CD4-positive, CD25-positive, alpha-beta regulatory T cell (primary cell): ENCODE measurements around the gene CDK5R1. TPM values are rescaled to one million over a fixed set of nuclear protein-coding genes. Genes with fewer than 3 reads are reported as not detected.

ENCODE experiments used
- ATAC-seq, 2 donors: fragments of 150-1000 bp; cut with Tn5 transposase; one replicate each; pipeline ENCODE4 v1.10.0; 2021; ENCODE audit warnings: low read depth in 2 of 2, moderate number of reproducible peaks in 2 of 2, moderate library complexity in 1 of 2
- DNase-seq, 3 donors: peaks; one replicate each; pipeline versions ENCODE4 v3.0.0 to v3.0.0-alpha.2; 2012 to 2022; ENCODE audit warnings: mixed read lengths in 1 of 3
- H3K27ac ChIP-seq: one replicate; pipeline ENCODE4 v1.7.0; 2013; ENCODE audit warnings: mild to moderate bottlenecking, low read length; ENCODE audit not compliant: insufficient read depth, poor library complexity, severe bottlenecking
- H3K27me3 ChIP-seq: one replicate; pipeline ENCODE4 v1.7.0; 2013; ENCODE audit warnings: low read length; ENCODE audit not compliant: control insufficient read depth, insufficient read depth
- H3K36me3 ChIP-seq: one replicate; pipeline ENCODE4 v1.7.0; 2013; ENCODE audit warnings: mild to moderate bottlenecking, low read length, moderate library complexity; ENCODE audit not compliant: control insufficient read depth, insufficient read depth
- H3K4me1 ChIP-seq: 2 replicates; pipeline ENCODE4 v1.7.0; 2013; ENCODE audit warnings: mild to moderate bottlenecking, low read length; ENCODE audit not compliant: insufficient read depth, control insufficient read depth, poor library complexity, severe bottlenecking
- H3K4me3 ChIP-seq: one replicate; pipeline ENCODE4 v1.7.0; 2013; ENCODE audit warnings: low read depth, mild to moderate bottlenecking, low read length, moderate library complexity
- H3K9me3 ChIP-seq, 2 experiments: 1 replicate in 1 of 2; 2 replicates in 1 of 2; pipeline ENCODE4 v1.7.0; 2013; ENCODE audit warnings: low read length in 2 of 2, mild to moderate bottlenecking in 1 of 2, moderate library complexity in 1 of 2; ENCODE audit not compliant: control insufficient read depth in 2 of 2
- H3K27ac Mint-ChIP-seq, 3 donors: one replicate each; pipeline ENCODE4 v1.8.0; 2020 to 2022; ENCODE audit warnings: mild to moderate bottlenecking in 3 of 3, mixed read lengths in 3 of 3, moderate library complexity in 2 of 3
- H3K27me3 Mint-ChIP-seq: one replicate; pipeline ENCODE4 v1.8.0; 2022; ENCODE audit warnings: mild to moderate bottlenecking, mixed read lengths
- H3K36me3 Mint-ChIP-seq: one replicate; pipeline ENCODE4 v1.8.0; 2020; ENCODE audit warnings: mixed read lengths
- H3K4me1 Mint-ChIP-seq, 4 donors: one replicate each; pipeline ENCODE4 v1.8.0; 2020 to 2022; ENCODE audit warnings: mixed read lengths in 4 of 4, mild to moderate bottlenecking in 1 of 4
- H3K4me3 Mint-ChIP-seq, 4 donors: one replicate each; pipeline ENCODE4 v1.8.0; 2020 to 2022; ENCODE audit warnings: mild to moderate bottlenecking in 4 of 4, mixed read lengths in 4 of 4, moderate library complexity in 3 of 4
- H3K9me3 Mint-ChIP-seq, 7 donors: one replicate each; pipeline ENCODE4 v1.8.0; 2020 to 2022; ENCODE audit warnings: mixed read lengths in 7 of 7, mild to moderate bottlenecking in 3 of 7, moderate library complexity in 2 of 7
- polyA plus RNA-seq, 4 donors: library from polyadenylated mRNA; unstranded; fragments of 300-500 nt; fragmentation: Illumina TruSeq; gene quantifications; one replicate each; pipeline ENCODE4 v1.2.3, GENCODE V29; 2021
- total RNA-seq: library from RNA; stranded (reverse); gene quantifications from one replicate; pipeline ENCODE4 v1.2.3, GENCODE V29; 2022

The CDK5R1 gene
- total and polyA plus RNA-seq, 5 donors from 2014 or later: 3.5 to 8.9 (median 6.3) TPM

DNA sequence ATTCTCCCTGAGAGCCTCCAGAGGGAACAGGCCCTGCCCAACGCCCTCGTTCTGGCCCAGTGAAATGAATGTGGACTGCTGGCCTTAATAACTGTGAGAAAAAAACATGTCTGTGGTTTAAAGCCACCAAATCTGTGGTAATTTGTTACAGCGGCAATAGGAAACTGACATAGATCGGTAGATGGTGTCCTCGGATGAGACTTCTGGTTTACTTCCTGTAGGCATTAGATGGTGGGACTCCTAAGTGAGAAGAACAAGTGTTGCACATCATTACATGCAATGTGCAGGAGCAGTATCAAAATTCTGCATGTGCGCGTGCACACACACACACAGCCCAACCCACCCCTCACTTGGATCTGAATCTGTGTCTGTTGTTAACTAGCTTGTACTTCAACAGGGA, 42.0 kb downstream of the CDK5R1 start:
- Histone ChIP-seq H3K27me3 (no peaks in the 10 kb centered on the region), H3K4me3 (peak overlapping the region; percentile 34), H3K9me3 (no peaks in the 10 kb centered on the region), H3K36me3 (no peaks in the 10 kb centered on the region), H3K4me1 (peaks cover 15% of the 10 kb centered on the region), H3K27ac (no peak overlapping the region)
- Mint-ChIP-seq H3K4me3 (peak overlapping the region in 2 of 4 donors; percentile 2 to 62), H3K4me1 (peaks cover 5 to 33% (median 22%) of the 10 kb centered on the region in 4 donors), H3K27me3 (peaks cover 36% of the 10 kb centered on the region), H3K36me3 (peaks cover 4% of the 10 kb centered on the region), H3K27ac (peak overlapping the region; percentile 54 to 84 (median 83)), H3K9me3 (no peaks in the 10 kb centered on the region)
- DNase-seq (no peak), ATAC-seq (peak in 1 of 2 donors; percentile 49)

DNA sequence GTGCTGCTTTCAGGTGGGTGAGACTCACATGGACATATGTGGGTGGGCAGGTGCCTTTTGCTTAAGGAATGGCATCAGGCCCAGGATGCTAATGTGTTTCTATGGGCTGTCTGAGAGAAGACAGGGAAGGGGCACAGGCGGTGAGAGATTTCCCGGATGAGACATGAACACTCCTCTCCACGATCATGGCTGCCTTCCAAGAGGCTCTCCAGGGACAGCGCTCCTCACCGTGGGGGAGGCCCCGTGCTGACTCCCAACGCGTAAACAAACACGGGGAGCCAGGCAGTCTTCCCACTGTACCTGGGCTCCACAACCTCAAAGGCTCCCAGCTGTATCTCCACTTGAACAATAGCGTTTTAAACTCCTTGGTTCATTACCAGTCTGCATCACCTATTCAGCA, 42.8 kb downstream of the CDK5R1 start:
- Histone ChIP-seq H3K27ac (no peak overlapping the region), H3K36me3 (no peaks in the 10 kb centered on the region), H3K27me3 (no peaks in the 10 kb centered on the region), H3K4me1 (peaks cover 9% of the 10 kb centered on the region), H3K9me3 (no peaks in the 10 kb centered on the region), H3K4me3 (no peak overlapping the region)
- DNase-seq: no peak
- no peaks in the 10 kb centered on the region for H3K9me3 Mint-ChIP-seq
- H3K27me3 Mint-ChIP-seq: peaks cover 34% of the 10 kb centered on the region
- peaks cover 4% of the 10 kb centered on the region for H3K36me3 Mint-ChIP-seq
- H3K4me3 Mint-ChIP-seq: peak overlapping the region in 1 of 4 donors; percentile 48
- H3K27ac Mint-ChIP-seq: no peak overlapping the region
- peaks cover 0 to 28% (median 17%) of the 10 kb centered on the region in 4 donors for H3K4me1 Mint-ChIP-seq
- no peak for ATAC-seq

DNA sequence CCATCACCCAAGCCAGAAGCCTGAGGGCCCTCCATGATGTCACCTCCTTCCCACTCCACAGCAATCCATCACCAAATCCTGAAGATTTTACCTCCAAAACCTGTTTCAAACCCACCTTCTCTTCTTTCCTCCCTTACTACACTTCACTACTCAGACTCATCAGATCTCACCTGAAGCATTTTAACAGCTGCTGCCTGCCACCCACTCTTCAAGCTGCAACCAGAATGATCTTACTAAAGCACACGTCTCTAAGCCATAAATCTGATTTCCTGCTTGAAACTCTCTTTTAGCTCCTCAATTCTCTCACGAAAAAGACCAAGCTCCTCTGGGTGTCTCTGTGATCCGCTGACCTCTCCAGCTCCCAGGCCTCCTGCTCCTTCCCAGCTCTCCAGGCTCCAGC, 46.5 kb downstream of the CDK5R1 start:
- H3K27ac Mint-ChIP-seq: no peak overlapping the region
- no peaks in the 10 kb centered on the region for H3K9me3 Mint-ChIP-seq

DNA sequence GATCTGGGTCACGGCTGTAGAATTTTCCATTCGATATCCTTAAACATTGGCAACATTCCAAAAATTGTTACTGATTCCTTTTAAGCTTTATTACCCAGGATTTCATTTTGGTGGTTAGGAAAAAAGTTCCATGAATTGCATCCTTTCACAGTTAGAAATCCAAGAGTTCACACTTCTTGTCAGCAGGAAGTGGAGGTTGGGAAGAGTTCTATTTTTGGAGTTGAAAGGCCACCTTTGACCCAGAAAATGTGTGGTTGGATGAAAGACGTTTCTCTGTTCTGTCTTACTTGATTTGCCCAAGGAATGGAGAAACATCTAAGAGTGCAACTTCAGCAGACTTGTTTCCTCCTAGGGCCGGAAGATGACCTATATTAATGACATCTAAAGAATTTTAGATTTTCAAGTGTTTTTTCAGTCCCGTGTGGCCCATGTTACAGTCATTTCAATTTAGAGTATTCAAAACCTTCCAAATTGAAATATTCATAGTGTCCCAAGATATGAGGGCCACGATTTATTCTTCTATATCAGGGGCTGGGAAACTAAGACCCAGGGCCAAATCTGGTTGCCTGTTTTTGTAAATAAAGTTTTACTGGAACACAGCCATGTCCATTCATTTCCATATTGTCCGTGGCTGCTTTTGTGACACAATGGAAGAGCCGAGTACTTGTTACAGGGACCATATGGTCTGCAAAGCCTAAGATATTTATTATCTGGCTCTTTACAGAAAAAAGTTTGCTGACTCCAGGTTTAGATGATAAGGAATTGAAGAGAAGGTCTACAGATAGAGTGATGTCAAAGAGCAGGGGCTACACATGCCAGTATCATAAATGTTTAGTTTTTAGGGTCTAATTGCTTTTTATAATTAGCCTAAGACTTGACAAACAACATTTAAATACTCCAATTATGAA, 50.2 kb downstream of the CDK5R1 start:
- H3K4me1 ChIP-seq: no peaks in the 10 kb centered on the region
- DNase-seq (no peak), ATAC-seq (no peak)
- H3K27ac Mint-ChIP-seq: no peak overlapping the region
- H3K27me3 ChIP-seq: no peaks in the 10 kb centered on the region
- no peak overlapping the region for H3K4me3 Mint-ChIP-seq
- H3K27ac ChIP-seq: no peak overlapping the region
- H3K4me3 ChIP-seq: no peak overlapping the region
- no peaks in the 10 kb centered on the region for H3K9me3 Mint-ChIP-seq
- no peaks in the 10 kb centered on the region for H3K36me3 ChIP-seq
- H3K36me3 Mint-ChIP-seq: no peaks in the 10 kb centered on the region
- H3K27me3 Mint-ChIP-seq: peaks cover 6% of the 10 kb centered on the region
- peaks cover 0 to 7% (median 2%) of the 10 kb centered on the region in 4 donors for H3K4me1 Mint-ChIP-seq
- no peaks in the 10 kb centered on the region for H3K9me3 ChIP-seq

More for the DNA sequence above, 46.5 kb downstream of the CDK5R1 start:
- H3K4me3 Mint-ChIP-seq: no peak overlapping the region
- peaks cover 0 to 16% (median 10%) of the 10 kb centered on the region in 4 donors for H3K4me1 Mint-ChIP-seq
- Histone ChIP-seq H3K36me3 (no peaks in the 10 kb centered on the region), H3K4me3 (no peak overlapping the region), H3K4me1 (peaks cover 9% of the 10 kb centered on the region), H3K27me3 (no peaks in the 10 kb centered on the region), H3K27ac (no peak overlapping the region), H3K9me3 (no peaks in the 10 kb centered on the region)
- DNase-seq (no peak), ATAC-seq (no peak)
- no peaks in the 10 kb centered on the region for H3K36me3 Mint-ChIP-seq
- H3K27me3 Mint-ChIP-seq: peaks cover 22% of the 10 kb centered on the region

Other genes starting within 250 kb of the CDK5R1 start
- gene RHBDL3, start 221.2 kb upstream of the CDK5R1 start, total RNA-seq: not detected
- gene RHBDL3, start 221.2 kb upstream of the CDK5R1 start, polyA plus RNA-seq: not detected
- gene C17orf75, start 144.8 kb upstream of the CDK5R1 start, total RNA-seq: 11.8 TPM
- 10 to 100 TPM in 1 of 4 donors, 1 to 10 TPM in 3; 6.3 to 11.1 (median 9.4) TPM for gene C17orf75, start 144.8 kb upstream of the CDK5R1 start, polyA plus RNA-seq
- 316 TPM for gene ZNF207, start 136.8 kb upstream of the CDK5R1 start, total RNA-seq
- gene ZNF207, start 136.8 kb upstream of the CDK5R1 start, polyA plus RNA-seq: 100 to 1,000 TPM; 149 to 187 (median 180) TPM
- 92.4 TPM for gene PSMD11, start 42.5 kb upstream of the CDK5R1 start, total RNA-seq
- 100 to 1,000 TPM; 125 to 156 (median 142) TPM for gene PSMD11, start 42.5 kb upstream of the CDK5R1 start, polyA plus RNA-seq